ENCODE measurements around the gene CAPG. TPM values are rescaled to one million over a fixed set of nuclear protein-coding genes. Genes with fewer than 3 reads are reported as not detected.

CAPG gene
- total and polyA plus RNA-seq, 10 of the 15 experiments (the other 5 are each of a cell fraction or from before 2014, with no cell fraction given), result 26.3 to 192 (median 100) TPM

DNA sequence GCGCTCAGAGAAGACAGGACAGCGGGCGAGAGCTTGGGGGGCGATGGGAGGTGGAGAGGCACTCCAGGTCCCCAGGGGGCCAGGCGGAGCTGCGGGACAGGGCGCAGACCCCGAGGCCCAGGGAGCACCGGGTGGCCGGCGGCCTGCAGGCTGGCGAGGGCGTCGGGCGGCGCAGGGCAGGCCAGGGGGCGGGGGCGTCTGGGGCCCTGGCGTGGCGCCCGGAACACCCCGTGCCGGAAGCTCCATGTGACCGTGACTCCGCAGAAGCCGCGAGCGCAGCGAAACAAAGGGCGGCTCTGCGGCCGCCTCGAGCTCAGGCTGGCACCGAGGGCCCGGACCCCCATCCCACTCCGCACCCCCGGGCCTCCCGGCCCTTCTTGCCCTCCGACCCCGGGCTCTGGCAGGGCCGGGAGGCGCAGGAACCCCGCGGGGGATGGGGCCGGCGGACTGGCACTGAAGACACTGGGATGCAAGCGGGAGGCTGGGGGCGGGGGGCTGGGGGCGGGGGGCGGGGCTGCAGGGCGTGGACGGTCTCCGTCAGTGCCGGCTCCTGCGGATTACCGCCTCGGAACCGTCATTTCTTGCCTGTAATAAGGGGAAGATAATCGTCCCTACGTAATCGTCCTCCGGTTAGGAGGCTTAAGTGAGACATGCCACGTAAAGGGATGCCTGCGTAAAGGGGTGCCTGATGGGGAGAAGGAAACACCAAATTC, 27.5 kb upstream of the CAPG start (continued):
- TF ChIP-seq TCF3 (IDR thresholded peaks at IDR 0.05; ENCODE audit: borderline replicate concordance, insufficient read depth, low read depth, low read length) (0 out of 2 replicates have a peak, but pooled peaks have one; percentile 50), HCFC1 (IDR thresholded peaks at IDR 0.05; ENCODE audit: low read length) (no peak)

DNA sequence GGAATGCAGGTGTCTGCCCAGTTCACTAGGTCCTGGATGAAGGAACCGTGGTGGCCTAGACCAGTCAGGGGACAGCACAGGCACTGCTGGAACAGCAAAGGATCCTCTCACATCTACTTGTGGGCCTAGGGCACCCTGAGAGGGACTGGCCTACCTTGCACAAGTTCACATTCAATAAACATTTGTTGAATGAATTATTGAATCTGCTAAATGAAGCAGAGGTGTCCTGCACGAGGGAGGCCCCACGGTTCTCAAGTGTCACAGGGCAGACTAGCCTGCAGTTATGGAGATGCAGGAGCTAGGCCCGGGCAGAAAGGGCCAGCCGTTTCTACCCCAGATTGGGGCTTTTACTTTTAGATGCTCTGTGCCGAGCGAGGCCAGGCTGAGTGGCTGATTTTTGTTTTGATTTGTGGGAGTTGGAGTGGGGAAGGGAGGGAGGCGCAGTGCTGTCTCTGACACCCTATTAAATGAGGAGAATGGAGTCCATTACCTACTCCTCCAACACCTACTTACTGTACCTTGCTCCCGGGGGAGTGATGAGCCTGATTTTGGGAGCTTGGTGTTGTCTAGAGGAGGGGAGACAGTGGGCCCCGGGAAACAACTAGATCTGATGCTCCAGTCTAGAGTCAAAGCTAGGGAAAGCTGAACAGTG, 26.8 kb upstream of the CAPG start:
- H3K4me2 ChIP-seq (ENCODE audit: control insufficient read depth, insufficient read depth), result peak overlapping the region; percentile 67
- TF ChIP-seq MYC (IDR thresholded peaks at IDR 0.05; ENCODE audit: insufficient read depth, insufficient read length, insufficient replicate concordance, low read length, severe bottlenecking) (no peak), TCF7 (IDR thresholded peaks at IDR 0.05; ENCODE audit: borderline replicate concordance) (no peak), YBX1 (IDR thresholded peaks at IDR 0.05) (no peak), NKRF (conservative IDR thresholded peaks at IDR 0.05) (no peak), BMI1 (IDR thresholded peaks at IDR 0.05; ENCODE audit: borderline replicate concordance) (no peak), JUNB (IDR thresholded peaks at IDR 0.05) (no peak), PRDM15 (CRISPR knock-in tag; IDR thresholded peaks at IDR 0.05) (no peak), MEF2B (IDR thresholded peaks at IDR 0.05; ENCODE audit: partially characterized antibody, poor library complexity, severe bottlenecking) (no peak), IRF4 (IDR thresholded peaks at IDR 0.05; ENCODE audit: low read depth, low read length) (no peak)

More for the DNA sequence above, 26.8 kb upstream of the CAPG start:
- intact Hi-C loops (cut with micrococcal nuclease; ENCODE audit: unreplicated experiment), result no loop called here
- SMC1A ChIA-PET (ENCODE audit: uncharacterized antibody, unreplicated experiment), result interaction anchor here (0.6 to 3.2 kb wide), 3 partner anchors 17 to 1268 kb away, joined by 3 to 18 read pairs (median 6); partner anchors contain the start of gene MAT2A
- no peaks in the 10 kb centered on the region for H4K20me1 ChIP-seq (ENCODE audit: control insufficient read depth, insufficient read depth)
- no peak overlapping the region for H3K27ac ChIP-seq (ENCODE audit: control insufficient read depth, insufficient read depth)
- H3K9ac ChIP-seq (ENCODE audit: control insufficient read depth, insufficient read depth, low read length), result 0 out of 2 replicates have a peak overlapping the region, but pooled peaks have one; percentile 4
- H3K4me1 ChIP-seq (ENCODE audit: control insufficient read depth, insufficient read depth, low read length), result peaks cover 8% of the 10 kb centered on the region; the same call in 1 of the 2 replicates
- no peak for DNase-seq (ENCODE audit: low read depth, low spot score)
- POLR2A ChIA-PET, result interaction anchor here (0.8 to 2.4 kb wide), 6 partner anchors 10 to 122 kb away, joined by 5 to 11 read pairs (median 6); partner anchors contain the start of genes MAT2A and SH2D6
- no peaks in the 10 kb centered on the region for H3K79me2 ChIP-seq (ENCODE audit: control insufficient read depth, insufficient read depth, low read length)
- no peak for FAIRE-seq
- peak; percentile 2; the same call in 1 of the 3 replicates for ATAC-seq
- CTCF ChIA-PET, result interaction anchor here (0.6 to 1.8 kb wide), 6 partner anchors 16 to 311 kb away, joined by 3 to 8 read pairs (median 4); no protein-coding TSS in a partner anchor
- in situ Hi-C loops (cut with MboI), result no loop called here
- no peaks in the 10 kb centered on the region for H3K27me3 ChIP-seq (replicated peaks in 1 of 2; ENCODE audit: control insufficient read depth in 2 of 2, insufficient read depth in 2 of 2, low read length in 1 of 2)
- H3K9me3 ChIP-seq (replicated peaks; ENCODE audit: control insufficient read depth, insufficient read depth, low read length), result no peaks in the 10 kb centered on the region
- H3K36me3 ChIP-seq (ENCODE audit: control insufficient read depth in 2 of 2, insufficient read depth in 2 of 2, low read length in 1 of 2), result no peaks in the 10 kb centered on the region
- whole genome bisulfite sequencing (ENCODE audit: insufficient coverage, insufficient replicate concordance, low lambda C conversion rate, missing lambda C conversion rate), result 60% methylated on average over 10 of the region's 10 CpGs
- RAD21 ChIA-PET (ENCODE audit: unreplicated experiment), result interaction anchor here (0.6 to 2.2 kb wide), 6 partner anchors 18 to 1005 kb away, joined by 3 to 16 read pairs (median 6); partner anchors contain the start of genes KDM3A, MAT2A and SH2D6
- no peak overlapping the region for H3K4me3 ChIP-seq
- BruUV-seq (replicated peaks), result no TSS peak
- H2AFZ ChIP-seq (ENCODE audit: control insufficient read depth, low read depth, low read length), result peak overlapping the region; percentile 87
